Loucy (cell line): Measurements from ENCODE around the gene ZNF486.
"Not testable (repeated sequence)": the region's sequence is repeated elsewhere in the genome, so short reads cannot be mapped to it uniquely, and the experiment has no call there.

ENCODE experiments used
- H2AFZ ChIP-seq: fragments of 200-600 bp; sonication (generic); 2 replicates; pipeline ENCODE4 v1.6.0; 2016; ENCODE audit warnings: antibody characterized with exemption, mild to moderate bottlenecking, low read length, moderate library complexity
- H3F3A ChIP-seq: fragments of 200-600 bp; 2 replicates; pipeline ENCODE4 v1.6.0; 2016; ENCODE audit warnings: antibody characterized with exemption, low read depth, mild to moderate bottlenecking
- H3K27me3 ChIP-seq: fragments of 200-600 bp; sonication (generic); 2 replicates; pipeline ENCODE4 v1.6.1; 2014; ENCODE audit warnings: low read length, mild to moderate bottlenecking; ENCODE audit not compliant: insufficient read depth, poor library complexity, severe bottlenecking
- H3K36me3 ChIP-seq: fragments of 200-600 bp; sonication (generic); 2 replicates; pipeline ENCODE4 v1.6.1; 2016; ENCODE audit warnings: low read length; ENCODE audit not compliant: insufficient read depth
- H3K4me1 ChIP-seq: fragments of 200-600 bp; sonication (generic); 2 replicates; pipeline ENCODE4 v1.5.1; 2014; ENCODE audit warnings: low read length, mild to moderate bottlenecking; ENCODE audit not compliant: insufficient read depth, poor library complexity, severe bottlenecking
- H3K4me2 ChIP-seq: fragments of 200-600 bp; sonication (generic); 2 replicates; pipeline ENCODE4 v1.6.0; 2014; ENCODE audit warnings: antibody characterized with exemption, low read length, low read depth, mild to moderate bottlenecking; ENCODE audit not compliant: poor library complexity, severe bottlenecking
- H3K4me3 ChIP-seq: fragments of 200-600 bp; sonication (generic); 2 replicates; pipeline ENCODE4 v1.5.1; 2014; ENCODE audit warnings: low read length, mild to moderate bottlenecking, mixed read lengths; ENCODE audit not compliant: poor library complexity, severe bottlenecking
- H3K79me2 ChIP-seq: fragments of 200-600 bp; sonication (generic); 2 replicates; pipeline ENCODE4 v1.6.1; 2014; ENCODE audit warnings: low read length; ENCODE audit not compliant: insufficient read depth
- H3K9ac ChIP-seq: fragments of 200-600 bp; sonication (generic); 2 replicates; pipeline ENCODE4 v1.6.0; 2014; ENCODE audit warnings: mild to moderate bottlenecking, low read depth, low read length, moderate library complexity; ENCODE audit not compliant: poor library complexity, severe bottlenecking
- H3K9me2 ChIP-seq: fragments of 200-600 bp; sonication (generic); replicated peaks from 2 replicates; pipeline ENCODE4 v1.6.1; 2016; ENCODE audit warnings: low read depth, low read length, mixed read lengths
- H3K9me3 ChIP-seq: fragments of 200-600 bp; sonication (generic); 2 replicates; pipeline ENCODE4 v1.6.1; 2014; ENCODE audit warnings: mild to moderate bottlenecking, antibody characterized with exemption, low read length, low read depth; ENCODE audit not compliant: insufficient read depth
- H4K20me1 ChIP-seq: fragments of 200-600 bp; sonication (generic); 2 replicates; pipeline ENCODE4 v1.6.0; 2014; ENCODE audit warnings: antibody characterized with exemption, low read length, mild to moderate bottlenecking; ENCODE audit not compliant: insufficient read depth, poor library complexity, severe bottlenecking
- CTCF ChIP-seq: fragments of 200-600 bp; sonication (generic); conservative IDR thresholded peaks from 2 replicates; pipeline ENCODE4 v1.5.1; 2014; ENCODE audit warnings: mild to moderate bottlenecking, antibody characterized with exemption, low read length
- EZH2phosphoT487 ChIP-seq: fragments of 200-600 bp; IDR thresholded peaks from 2 replicates; pipeline ENCODE4 v1.6.1; 2018; ENCODE audit warnings: antibody characterized with exemption, mild to moderate bottlenecking, moderate library complexity, borderline replicate concordance

The ZNF486 gene

DNA sequence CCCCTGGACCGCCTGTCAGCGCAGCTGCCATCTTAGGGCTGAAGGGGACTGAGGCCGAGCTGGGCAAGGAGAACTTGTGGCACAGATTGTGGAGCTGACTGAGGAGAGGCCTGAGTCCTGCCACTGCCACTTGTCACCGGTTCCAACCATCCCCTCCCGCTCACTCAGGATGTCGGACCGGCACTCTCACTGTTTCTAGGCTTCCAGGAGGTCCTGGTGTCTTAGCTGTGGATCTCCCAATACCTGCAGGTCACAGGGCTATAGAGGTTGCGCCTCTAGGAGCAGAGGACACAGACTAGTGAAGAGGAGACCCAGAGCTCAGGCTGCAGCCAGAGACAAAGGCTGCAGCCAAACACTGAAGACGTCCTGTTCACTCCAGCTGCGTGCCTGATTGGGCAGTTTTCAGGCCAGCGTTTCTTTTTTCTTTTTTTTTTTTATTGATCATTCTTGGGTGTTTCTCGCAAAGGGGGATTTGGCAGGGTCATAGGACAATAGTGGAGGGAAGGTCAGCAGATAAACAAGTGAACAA lies 15.3 kb upstream of the ZNF486 start:
- no peaks in the 10 kb centered on the region for H3K36me3 ChIP-seq
- H2AFZ ChIP-seq, result no peak overlapping the region
- no peak overlapping the region for H3K9ac ChIP-seq
- H3K9me2 ChIP-seq, result no peaks in the 10 kb centered on the region
- H3K9me3 ChIP-seq, result no peaks in the 10 kb centered on the region
- H3K4me3 ChIP-seq, result no peak overlapping the region
- H3K4me1 ChIP-seq, result no peaks in the 10 kb centered on the region
- H4K20me1 ChIP-seq, result no peaks in the 10 kb centered on the region
- H3K27me3 ChIP-seq, result no peaks in the 10 kb centered on the region
- no peaks in the 10 kb centered on the region for H3F3A ChIP-seq
- TF ChIP-seq EZH2phosphoT487, result no peak
- no peak for TF ChIP-seq CTCF
- H3K79me2 ChIP-seq, result no peaks in the 10 kb centered on the region
- no peak overlapping the region for H3K4me2 ChIP-seq

DNA sequence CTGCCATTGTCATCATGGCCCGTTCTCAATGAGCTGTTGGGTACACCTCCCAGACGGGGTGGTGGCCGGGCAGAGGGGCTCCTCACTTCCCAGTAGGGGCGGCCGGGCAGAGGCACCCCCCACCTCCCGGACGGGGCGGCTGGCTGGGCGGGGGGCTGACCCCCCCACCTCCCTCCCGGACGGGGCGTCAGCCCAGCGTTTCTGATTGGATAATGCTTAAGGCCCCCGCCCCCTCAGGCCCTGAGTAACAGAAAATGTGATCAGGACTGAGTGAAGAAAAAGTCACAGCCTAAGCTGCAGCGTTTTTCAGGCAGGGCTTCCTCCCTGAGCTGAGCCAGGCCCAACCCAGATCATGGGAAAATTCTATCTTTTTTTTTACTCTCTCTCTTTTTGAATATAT lies 14.5 kb upstream of the ZNF486 start:
- H3K79me2 ChIP-seq, H3K4me3 ChIP-seq, H4K20me1 ChIP-seq, H3K9ac ChIP-seq, H3F3A ChIP-seq, H3K4me1 ChIP-seq, H2AFZ ChIP-seq, H3K27me3 ChIP-seq, H3K36me3 ChIP-seq, H3K9me3 ChIP-seq, H3K4me2 ChIP-seq, H3K9me2 ChIP-seq: not testable (repeated sequence)

DNA sequence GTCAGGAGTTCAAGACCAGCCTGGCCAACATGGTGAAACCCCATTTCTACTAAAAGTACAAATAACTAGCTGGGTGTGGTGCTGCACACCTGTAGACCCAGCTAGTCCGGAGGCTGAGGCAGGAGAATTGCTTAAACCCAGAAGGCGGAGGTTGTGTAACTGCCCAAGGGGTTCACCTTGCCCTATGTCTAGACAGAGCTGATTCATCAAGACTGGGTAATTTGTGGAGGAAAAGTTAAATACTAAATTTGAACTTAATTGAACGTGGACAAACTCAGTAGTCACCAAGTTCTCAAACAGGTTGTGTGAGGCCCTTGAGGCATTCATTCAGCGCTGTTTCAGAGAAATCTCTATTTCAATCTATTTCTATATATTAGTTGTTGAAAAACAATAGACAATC lies 13.7 kb upstream of the ZNF486 start:
- no peaks in the 10 kb centered on the region for H3K9me3 ChIP-seq
- H3K9me2 ChIP-seq, result no peaks in the 10 kb centered on the region
- TF ChIP-seq CTCF (no peak), EZH2phosphoT487 (no peak)
- no peak overlapping the region for H2AFZ ChIP-seq
- H3K79me2 ChIP-seq, result no peaks in the 10 kb centered on the region
- H3F3A ChIP-seq, result no peaks in the 10 kb centered on the region
- H3K4me3 ChIP-seq, result no peak overlapping the region
- no peaks in the 10 kb centered on the region for H3K4me1 ChIP-seq
- H3K9ac ChIP-seq, result no peak overlapping the region
- H4K20me1 ChIP-seq, result no peaks in the 10 kb centered on the region
- no peaks in the 10 kb centered on the region for H3K36me3 ChIP-seq
- H3K4me2 ChIP-seq, result no peak overlapping the region
- H3K27me3 ChIP-seq, result no peaks in the 10 kb centered on the region

DNA sequence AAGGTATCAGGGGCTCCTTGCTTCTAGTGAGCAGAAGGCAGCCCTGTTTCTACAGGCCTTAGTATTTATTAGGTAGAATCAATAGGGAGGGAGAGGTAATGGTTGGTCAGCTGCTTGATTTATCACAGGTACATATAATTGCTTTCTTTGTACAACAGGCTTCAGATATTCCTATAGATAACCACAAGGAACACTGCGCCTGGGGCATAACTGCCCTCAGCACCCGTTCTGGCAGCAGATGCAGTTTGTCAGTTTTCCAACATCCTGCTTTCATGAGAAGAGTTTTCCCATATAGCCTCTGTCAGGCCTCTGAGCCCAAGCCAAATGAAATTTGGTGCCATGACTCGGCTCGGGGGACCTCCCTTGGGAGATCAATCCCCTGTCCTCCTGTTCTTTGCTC lies 12.4 kb upstream of the ZNF486 start:
- H2AFZ ChIP-seq, result no peak overlapping the region
- TF ChIP-seq EZH2phosphoT487 (no peak), CTCF (no peak)
- H3K9me2 ChIP-seq, result no peaks in the 10 kb centered on the region
- no peaks in the 10 kb centered on the region for H3F3A ChIP-seq
- no peaks in the 10 kb centered on the region for H4K20me1 ChIP-seq
- no peaks in the 10 kb centered on the region for H3K9me3 ChIP-seq
- H3K4me2 ChIP-seq, result no peak overlapping the region
- H3K36me3 ChIP-seq, result no peaks in the 10 kb centered on the region
- no peaks in the 10 kb centered on the region for H3K27me3 ChIP-seq
- no peaks in the 10 kb centered on the region for H3K4me1 ChIP-seq
- H3K9ac ChIP-seq, result no peak overlapping the region
- H3K4me3 ChIP-seq, result no peak overlapping the region
- H3K79me2 ChIP-seq, result no peaks in the 10 kb centered on the region
